Activated CD8-positive, alpha-beta memory T cell treated with anti-CD3 and anti-CD28 coated beads, Interleukin-2, amount 50 U/mL, for 24 hours (primary cell): ENCODE measurements around the gene MED12L.
"Not testable (repeated sequence)": the region's sequence is repeated elsewhere in the genome, so short reads cannot be mapped to it uniquely, and the experiment has no call there.

Experiments
- DNase-seq: peaks from one replicate; pipeline ENCODE4 v3.0.0-alpha.2; 2020; ENCODE audit errors: extremely low read depth

The MED12L gene

GRCh38 chr3:151372063-151372820 lies 286.8 kb downstream of the MED12L start:
- no peak for DNase-seq

GRCh38 chr3:151377768-151378385 lies 292.4 kb downstream of the MED12L start:
- no peak for DNase-seq

- DNase-seq: no peak
Measured at GRCh38 chr3:151379083-151379734, 293.7 kb downstream of the MED12L start.

GRCh38 chr3:151382671-151383070 lies 297.2 kb downstream of the MED12L start:
- no peak for DNase-seq

- no peak for DNase-seq
Measured at GRCh38 chr3:151383111-151383510, 297.6 kb downstream of the MED12L start.

GRCh38 chr3:151383956-151384355 lies 298.5 kb downstream of the MED12L start:
- DNase-seq: no peak

GRCh38 chr3:151384741-151385174 lies 299.3 kb downstream of the MED12L start, which contains the start of gene P2RY12:
Gene P2RY12, minus strand, starts transcription at chr3:151384753. Its CDS starts 45,908 bp downstream, at chr3:151338845.
- DNase-seq: no peak

- DNase-seq: no peak
Measured at GRCh38 chr3:151386056-151386455, 300.6 kb downstream of the MED12L start.

GRCh38 chr3:151387432-151387831 lies 302.0 kb downstream of the MED12L start:
- no peak for DNase-seq

- no peak for DNase-seq
Measured at GRCh38 chr3:151387842-151388241, 302.4 kb downstream of the MED12L start.

- DNase-seq: no peak
Measured at GRCh38 chr3:151391720-151392119, 306.3 kb downstream of the MED12L start.

GRCh38 chr3:151392191-151392590 lies 306.7 kb downstream of the MED12L start:
- DNase-seq: not testable (repeated sequence)

GRCh38 chr3:151393146-151393830 lies 307.8 kb downstream of the MED12L start:
- no peak for DNase-seq

- DNase-seq: no peak
Measured at GRCh38 chr3:151393941-151394340, 308.5 kb downstream of the MED12L start.

GRCh38 chr3:151394611-151395010 lies 309.1 kb downstream of the MED12L start:
- DNase-seq: no peak

GRCh38 chr3:151395806-151396205 lies 310.3 kb downstream of the MED12L start:
- no peak for DNase-seq

GRCh38 chr3:151398895-151399294 lies 313.4 kb downstream of the MED12L start:
- no peak for DNase-seq

GRCh38 chr3:151400341-151400740 lies 314.9 kb downstream of the MED12L start:
- DNase-seq: no peak

GRCh38 chr3:151402349-151402748 lies 316.9 kb downstream of the MED12L start:
- DNase-seq: no peak

GRCh38 chr3:151403246-151403645 lies 317.8 kb downstream of the MED12L start:
- no peak for DNase-seq

- DNase-seq: no peak
Measured at GRCh38 chr3:151404316-151404715, 318.9 kb downstream of the MED12L start.

GRCh38 chr3:151407928-151408327 lies 322.5 kb downstream of the MED12L start:
- DNase-seq: no peak
